HL-60 (cell line): Measurements from ENCODE around the gene LDB2.
A peak's percentile ranks its signal among the peaks of the same experiment; 100 is the strongest.

Experiments used
- DNase-seq, 2 experiments: peaks; one replicate each; pipeline ENCODE4 v3.0.0-alpha.2; 2010 to 2020; ENCODE audit warnings: low read depth in 1 of 2, low spot score in 1 of 2
- H3K27ac ChIP-seq: fragments of 250-450 bp; sonication (Bioruptor Pico); replicated peaks from 2 replicates; pipeline ENCODE4 v1.5.1; 2020; ENCODE audit warnings: mild to moderate bottlenecking, moderate library complexity
- H3K27me3 ChIP-seq: fragments of 250-450 bp; sonication (Bioruptor Pico); 2 replicates; pipeline ENCODE4 v1.5.1; 2021; ENCODE audit warnings: mild to moderate bottlenecking, moderate library complexity; ENCODE audit not compliant: insufficient read depth, poor library complexity, severe bottlenecking
- H3K4me3 ChIP-seq: replicated peaks from 2 replicates; pipeline ENCODE4 v1.5.1; 2011; ENCODE audit warnings: mild to moderate bottlenecking, control low read depth, low read length; ENCODE audit not compliant: insufficient read depth
- CTCF ChIP-seq: IDR thresholded peaks from one replicate; pipeline ENCODE4 v1.5.1; 2011; ENCODE audit warnings: low read length, control low read depth, inconsistent platforms; ENCODE audit not compliant: insufficient read depth
- GABPA ChIP-seq: IDR thresholded peaks from 2 replicates; pipeline ENCODE4 v1.6.1; 2012; ENCODE audit warnings: low read depth
- POLR2AphosphoS5 ChIP-seq: IDR thresholded peaks from 2 replicates; pipeline ENCODE4 v1.6.1; 2012; ENCODE audit warnings: low read depth
- REST ChIP-seq: IDR thresholded peaks from 2 replicates; pipeline ENCODE4 v1.6.1; 2012; ENCODE audit warnings: low read depth; ENCODE audit not compliant: insufficient replicate concordance
- SPI1 ChIP-seq: IDR thresholded peaks from 2 replicates; pipeline ENCODE4 v1.6.1; 2012; ENCODE audit warnings: low read depth, mild to moderate bottlenecking, borderline replicate concordance

Gene LDB2

DNA sequence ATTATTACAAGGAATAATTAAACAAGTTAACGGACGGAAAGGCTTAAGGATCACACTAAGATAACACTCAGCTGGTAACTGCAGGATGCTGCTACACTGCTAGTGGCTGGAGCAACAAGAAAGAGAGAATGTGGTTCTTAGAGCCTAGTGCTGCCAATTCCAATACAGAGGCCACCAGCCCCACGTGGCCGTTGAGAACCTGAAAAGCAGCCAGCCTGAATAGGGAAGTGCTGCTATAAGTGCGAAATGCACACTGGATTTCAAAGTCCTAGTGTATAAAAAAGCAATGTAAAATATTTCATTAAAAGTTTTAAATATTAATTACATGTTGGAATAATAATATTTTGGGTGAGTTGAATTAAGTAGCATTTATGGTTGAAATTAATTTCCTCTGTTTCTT is 414.9 kb downstream of the LDB2 start:
- no peak overlapping the region for H3K4me3 ChIP-seq
- no peak for DNase-seq
- TF ChIP-seq SPI1 = peak; percentile 73
- no peak for TF ChIP-seq POLR2AphosphoS5
- H3K27me3 ChIP-seq = no peaks in the 10 kb centered on the region
- H3K27ac ChIP-seq = no peak overlapping the region

DNA sequence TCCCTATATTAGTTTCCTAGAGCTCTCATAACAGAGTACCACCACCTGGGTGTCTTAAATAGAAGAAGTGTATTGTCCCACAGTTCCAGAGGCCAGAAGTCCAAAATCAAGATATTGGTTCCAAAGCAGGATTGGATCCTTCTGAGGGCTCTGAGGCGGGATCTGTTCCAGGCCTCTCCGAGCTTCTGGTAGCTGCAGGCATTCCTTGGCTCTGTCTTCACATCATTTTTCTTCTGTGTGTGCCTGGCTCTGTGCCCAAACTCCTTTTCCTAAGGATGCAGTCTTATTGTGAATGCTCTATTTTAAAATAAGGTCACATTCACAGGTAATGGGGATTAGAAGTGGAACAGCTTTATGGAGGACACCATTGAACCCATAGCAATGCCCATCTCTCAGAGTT is 418.4 kb downstream of the LDB2 start:
- no peak for DNase-seq
- TF ChIP-seq REST (no peak), GABPA (no peak), POLR2AphosphoS5 (no peak), CTCF (no peak), SPI1 (no peak)
- H3K4me3 ChIP-seq = no peak overlapping the region
- H3K27me3 ChIP-seq = no peaks in the 10 kb centered on the region
- no peak overlapping the region for H3K27ac ChIP-seq

DNA sequence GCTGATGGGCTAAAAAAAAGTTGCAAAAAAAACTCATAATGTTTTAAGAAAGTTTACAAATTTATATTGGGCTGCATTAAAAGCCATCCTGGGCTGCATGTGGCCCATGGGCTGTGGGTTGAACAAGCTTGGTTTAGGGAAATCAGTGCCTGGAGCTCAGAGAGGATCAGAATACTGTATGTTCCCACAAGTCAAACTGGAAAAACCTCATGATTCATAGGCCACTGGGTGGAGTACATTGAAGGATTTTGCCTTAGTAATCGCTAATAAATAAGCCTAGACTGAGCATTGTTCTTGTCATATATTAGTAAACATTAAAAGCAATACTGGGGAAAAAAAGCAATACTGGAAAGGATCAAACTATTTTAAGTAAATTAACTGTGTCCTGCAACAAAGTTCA is 425.9 kb downstream of the LDB2 start:
- DNase-seq = no peak
- H3K27ac ChIP-seq = no peak overlapping the region
- H3K27me3 ChIP-seq = no peaks in the 10 kb centered on the region
- TF ChIP-seq REST = no peak
- no peak for TF ChIP-seq SPI1
- TF ChIP-seq GABPA = no peak
- no peak for TF ChIP-seq CTCF
- TF ChIP-seq POLR2AphosphoS5 = no peak
- no peak overlapping the region for H3K4me3 ChIP-seq

- no peak for DNase-seq
- Histone ChIP-seq H3K27me3 (no peaks in the 10 kb centered on the region), H3K27ac (no peak overlapping the region), H3K4me3 (no peak overlapping the region)
- no peak for TF ChIP-seq POLR2AphosphoS5
- TF ChIP-seq GABPA = no peak
- TF ChIP-seq SPI1 = no peak
- TF ChIP-seq CTCF = no peak
- no peak for TF ChIP-seq REST
These were observed 431.4 kb downstream of the LDB2 start for GRCh38 chr4:16467061-16467460.
